HG03565 (cell line): ENCODE measurements around the gene ZNF484.
"Not testable (repeated sequence)": the region's sequence is repeated elsewhere in the genome, so short reads cannot be mapped to it uniquely, and the experiment has no call there.

Experiments
- ATAC-seq: cut with Tn5 transposase; IDR thresholded peaks from one replicate; pipeline ENCODE4 v1.9.1; 2021; ENCODE audit warnings: mild to moderate bottlenecking, moderate library complexity; ENCODE audit not compliant: unreplicated experiment

Gene ZNF484

DNA sequence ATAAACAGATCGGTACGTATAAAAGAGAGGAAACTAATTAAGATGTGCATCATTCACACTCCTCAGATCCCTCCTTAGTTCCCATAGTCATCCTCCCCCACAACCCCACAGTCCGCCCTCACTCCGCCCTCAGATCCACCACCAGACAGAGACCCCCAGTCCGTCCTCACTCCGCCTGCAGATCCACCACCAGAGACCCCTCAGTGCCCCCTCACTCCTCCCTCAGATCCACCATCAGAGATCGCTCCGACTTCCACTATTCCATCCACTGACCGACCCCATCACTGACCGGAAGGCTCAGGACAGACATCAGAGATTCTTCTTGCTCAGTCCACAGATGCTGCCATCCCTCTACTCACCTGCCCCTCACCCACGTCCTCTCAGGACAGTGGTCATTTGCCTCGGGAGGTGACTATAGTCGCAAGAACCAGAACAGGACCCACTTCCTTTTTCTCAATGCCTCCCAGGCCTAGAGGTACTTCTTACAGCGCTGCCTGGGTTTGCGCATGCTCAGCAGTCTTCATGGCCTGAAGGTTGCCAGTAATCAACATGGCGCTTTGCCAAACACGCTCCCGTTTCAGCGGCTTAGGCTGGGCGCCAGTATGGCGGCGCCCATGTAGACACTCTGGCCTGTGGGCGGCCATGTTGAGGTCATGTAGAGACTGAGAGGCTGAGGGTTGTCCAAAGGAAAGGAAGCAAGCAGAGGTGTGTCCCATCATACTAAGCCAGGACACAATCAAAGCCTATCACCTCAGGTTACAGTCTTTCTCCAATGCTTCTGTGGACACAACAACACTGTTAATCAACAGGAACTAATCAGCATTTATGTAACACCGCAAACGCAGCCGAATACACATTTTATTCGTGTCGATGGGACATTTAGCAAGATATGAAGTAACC is at the start of gene ZNF484:
ZNF484 (minus strand) TSS at position 508 of the 900 bp plus-strand sequence. CDS start 3,009 bp downstream, outside the sequence.
- ATAC-seq: peak; percentile 99

DNA sequence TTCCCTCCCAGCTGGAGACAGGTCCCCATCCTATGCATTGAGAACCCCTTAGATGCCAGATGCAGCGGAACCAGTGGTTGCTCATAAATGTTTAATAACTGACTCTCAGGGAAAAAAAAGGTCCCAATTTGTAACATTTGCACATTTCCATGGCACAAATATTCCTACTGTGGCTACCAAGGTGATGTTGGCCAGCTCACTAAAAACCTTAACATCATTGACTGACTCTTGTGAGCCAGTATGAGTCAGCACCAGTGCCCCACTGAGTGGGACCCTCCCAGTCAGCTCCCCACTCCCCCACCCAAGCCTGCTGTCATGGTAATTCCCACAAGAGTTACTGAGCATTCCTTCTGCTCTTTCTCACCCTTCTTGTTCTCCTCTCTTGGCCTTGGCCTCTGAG is 42.6 kb upstream of the ZNF484 start:
- no peak for ATAC-seq

DNA sequence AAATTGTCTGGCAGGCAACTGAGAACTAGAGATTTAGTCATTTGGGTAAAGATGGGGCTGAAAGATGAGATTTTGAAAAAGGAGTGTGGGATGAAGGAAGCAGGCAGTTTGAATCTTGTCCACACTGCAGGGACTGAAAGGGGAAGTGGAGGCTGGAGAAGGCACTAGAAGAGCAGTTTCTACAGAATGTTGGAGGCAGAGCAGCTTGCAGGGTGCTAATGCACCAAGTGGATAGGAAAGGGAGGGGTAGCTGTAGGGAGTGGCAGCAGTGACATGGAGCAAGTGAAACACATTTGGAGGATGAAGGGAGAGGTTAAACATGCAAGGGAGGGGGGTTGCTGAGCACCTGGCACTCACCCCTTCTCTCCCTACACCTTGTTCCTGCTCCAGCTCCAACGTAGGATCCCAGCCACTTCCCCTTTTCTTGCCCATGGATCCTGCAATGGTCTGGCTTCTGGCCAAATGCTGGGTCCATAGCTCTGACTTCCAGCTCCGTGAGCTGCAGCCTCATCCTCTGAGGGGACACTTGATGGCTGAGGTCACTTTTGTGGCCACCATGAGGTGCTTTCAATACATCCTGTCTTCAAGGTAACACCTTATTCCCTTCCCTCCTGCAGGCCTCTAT is 39.5 kb upstream of the ZNF484 start:
- no peak for ATAC-seq

DNA sequence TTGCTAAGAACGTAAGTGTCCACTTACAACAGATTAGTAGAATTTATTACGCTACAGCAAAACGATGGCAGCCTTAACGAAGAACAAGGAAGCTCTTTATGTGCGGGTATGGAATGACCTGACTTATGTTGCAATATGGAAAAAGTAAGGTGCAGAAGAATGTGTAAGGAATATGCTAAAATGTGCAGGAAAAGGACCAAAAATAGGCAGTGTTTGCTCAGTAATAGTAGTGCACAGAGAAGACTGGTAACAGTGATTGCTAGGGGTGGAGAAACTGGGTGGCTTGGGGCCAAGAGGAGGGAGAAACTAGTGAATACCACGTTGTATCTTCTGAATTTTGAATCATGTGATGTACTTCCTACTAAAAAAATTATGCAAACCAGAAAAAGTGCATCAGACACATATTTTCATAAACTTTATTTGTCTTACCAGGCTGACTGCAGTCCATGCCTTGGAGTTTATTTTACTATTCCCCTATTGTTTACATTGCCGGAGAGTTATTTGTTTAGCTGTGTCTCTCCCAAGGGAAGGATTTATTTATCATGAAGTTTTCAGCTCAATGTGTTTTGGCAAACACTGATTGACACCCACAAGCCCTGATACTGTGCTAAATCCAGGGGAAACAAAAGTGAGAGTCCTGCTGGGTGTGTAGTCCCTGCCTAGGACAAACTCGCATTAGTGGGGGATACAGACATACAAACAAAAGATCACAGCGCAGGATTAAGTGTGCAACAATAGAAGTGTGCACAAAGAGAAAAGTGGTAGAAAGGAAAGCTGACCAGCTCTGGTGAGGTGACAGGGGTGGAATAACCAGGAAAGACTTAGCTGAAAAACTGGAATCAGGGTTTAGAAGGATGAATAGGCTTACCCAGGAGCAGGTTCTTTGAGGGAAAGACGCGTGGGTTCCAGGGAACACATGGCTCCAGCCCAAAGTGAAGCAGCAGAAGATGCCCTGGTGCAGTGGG is 34.0 kb upstream of the ZNF484 start:
- no peak for ATAC-seq

DNA sequence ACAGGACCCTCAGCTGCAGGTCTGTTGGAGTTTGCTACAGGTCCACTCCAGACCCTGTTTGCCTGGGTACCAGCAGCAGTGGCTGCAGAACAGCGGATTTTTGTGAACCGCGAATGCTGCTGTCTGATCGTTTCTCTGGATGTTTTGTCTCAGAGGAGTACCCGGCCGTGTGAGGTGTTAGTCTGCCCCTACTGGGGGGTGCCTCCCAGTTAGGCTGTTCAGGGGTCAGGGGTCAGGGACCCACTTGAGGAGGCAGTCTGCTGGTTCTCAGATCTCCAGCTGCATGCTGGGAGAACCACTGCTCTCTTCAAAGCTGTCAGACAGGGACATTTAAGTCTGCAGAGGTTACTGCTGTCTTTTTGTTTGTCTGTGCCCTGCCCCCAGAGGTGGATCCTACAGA is 27.3 kb upstream of the ZNF484 start:
- ATAC-seq: not testable (repeated sequence)

DNA sequence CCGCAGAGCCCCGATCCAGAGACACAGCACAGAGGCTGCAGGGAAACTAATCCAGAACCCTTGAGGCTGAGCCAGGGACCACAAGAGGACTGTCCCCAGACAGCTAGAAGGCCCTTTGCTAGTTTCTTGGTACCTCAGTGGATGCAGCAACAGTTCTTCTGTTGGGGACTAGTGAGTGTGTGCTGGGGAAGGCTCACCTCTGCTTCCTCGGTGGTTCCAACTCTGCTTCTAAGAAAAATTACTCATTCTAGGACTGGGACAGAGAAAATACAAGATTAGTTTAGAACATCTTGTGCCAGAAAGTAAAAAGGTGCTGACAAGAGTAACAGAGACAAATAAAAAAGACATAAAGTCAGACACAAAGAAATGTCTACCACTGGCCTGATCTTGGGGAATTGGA is 19.5 kb upstream of the ZNF484 start:
- ATAC-seq: no peak

DNA sequence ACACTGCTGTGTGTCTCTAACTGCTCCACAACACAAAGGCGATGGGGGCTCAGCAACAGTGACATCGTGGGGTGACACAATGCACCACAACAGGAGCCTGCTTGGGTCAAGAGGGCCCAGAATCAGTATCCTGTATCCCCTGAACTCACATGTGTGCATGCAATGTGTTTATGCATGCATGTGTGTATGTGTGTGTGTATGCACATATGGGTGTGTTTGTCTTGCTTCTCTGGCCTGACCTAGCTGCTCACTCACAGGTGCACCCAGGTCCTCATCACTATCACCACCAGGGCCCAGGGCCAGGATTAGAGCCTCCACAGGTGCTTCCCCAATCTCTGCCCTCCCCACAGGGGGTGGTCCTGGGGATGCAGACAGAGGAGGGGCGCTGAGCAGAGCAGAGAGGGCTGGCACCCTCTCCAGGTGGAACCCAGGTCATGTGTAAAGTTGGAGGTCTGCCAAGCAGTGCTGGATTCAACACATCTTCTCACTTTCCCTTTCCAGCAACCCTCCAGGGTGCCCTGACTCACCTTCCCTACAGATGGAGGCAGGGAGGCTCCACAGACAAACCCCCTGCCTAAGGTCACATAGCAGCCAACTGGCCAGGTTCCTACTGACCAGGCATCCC is 18.1 kb upstream of the ZNF484 start:
- ATAC-seq: no peak

DNA sequence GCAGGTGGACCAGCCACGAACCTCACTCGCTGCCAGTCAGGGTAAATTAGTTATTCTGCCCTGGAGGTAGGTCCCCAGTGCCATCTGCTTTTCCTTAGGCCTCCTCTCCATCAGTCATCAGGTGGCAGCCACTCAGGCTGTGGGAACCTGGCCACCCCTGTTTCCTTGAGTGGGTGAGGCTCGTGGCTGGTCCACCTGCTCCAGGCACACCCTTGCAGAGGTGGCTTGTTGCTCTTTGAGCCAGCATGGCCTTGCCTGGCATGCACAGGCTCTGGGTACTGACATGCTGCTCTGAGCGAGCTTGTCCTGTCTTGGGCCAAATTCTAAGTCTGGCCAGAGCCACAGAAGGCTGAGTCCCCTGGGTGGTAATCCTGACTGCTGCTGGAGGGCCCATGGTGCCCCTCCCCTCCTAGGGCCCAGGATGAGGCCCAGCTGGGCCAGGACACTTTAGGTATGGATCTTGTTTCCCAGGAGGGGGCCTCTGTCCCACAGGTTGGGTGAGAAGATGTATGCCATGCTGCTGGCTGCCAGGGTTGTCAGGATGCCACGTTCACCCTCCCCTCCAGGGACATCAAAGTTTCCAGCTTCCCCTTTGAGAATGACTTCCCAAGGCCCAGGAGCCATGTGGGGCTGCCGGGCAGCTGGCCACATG is 17.0 kb upstream of the ZNF484 start:
- no peak for ATAC-seq

DNA sequence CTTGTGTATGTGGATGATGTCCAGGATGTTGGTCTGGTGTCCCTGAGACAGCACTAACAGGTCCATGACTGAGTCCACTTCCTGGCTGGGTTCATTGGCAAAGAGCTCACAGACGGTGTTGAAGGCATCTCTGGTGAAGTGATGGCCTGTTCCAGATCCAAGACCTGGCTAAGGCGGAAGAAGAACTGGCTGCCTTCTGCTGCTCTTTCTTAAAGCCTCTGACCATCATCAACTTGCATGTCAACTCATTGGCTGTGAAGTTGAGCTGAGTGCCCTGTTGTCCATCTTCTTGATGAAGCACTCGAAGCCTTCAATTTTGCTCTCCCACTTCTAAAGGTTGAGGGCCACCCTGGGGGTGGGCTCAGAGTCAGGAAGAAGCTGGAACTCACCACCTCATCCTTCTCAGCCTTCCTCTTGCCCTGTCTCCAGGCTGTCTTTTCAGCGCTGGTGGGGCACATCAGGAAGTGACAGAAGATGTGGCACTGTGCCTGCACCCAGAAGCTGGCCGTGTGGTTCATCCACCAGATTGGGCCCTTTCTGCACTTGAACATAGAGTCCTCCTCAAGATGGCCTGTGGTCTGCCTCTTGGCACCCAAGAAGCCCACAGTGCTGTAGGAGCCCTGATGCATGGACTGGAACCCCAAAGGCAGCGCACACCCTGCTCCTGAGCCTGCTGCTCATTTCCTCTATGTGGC is 16.2 kb upstream of the ZNF484 start:
- ATAC-seq: not testable (repeated sequence)

DNA sequence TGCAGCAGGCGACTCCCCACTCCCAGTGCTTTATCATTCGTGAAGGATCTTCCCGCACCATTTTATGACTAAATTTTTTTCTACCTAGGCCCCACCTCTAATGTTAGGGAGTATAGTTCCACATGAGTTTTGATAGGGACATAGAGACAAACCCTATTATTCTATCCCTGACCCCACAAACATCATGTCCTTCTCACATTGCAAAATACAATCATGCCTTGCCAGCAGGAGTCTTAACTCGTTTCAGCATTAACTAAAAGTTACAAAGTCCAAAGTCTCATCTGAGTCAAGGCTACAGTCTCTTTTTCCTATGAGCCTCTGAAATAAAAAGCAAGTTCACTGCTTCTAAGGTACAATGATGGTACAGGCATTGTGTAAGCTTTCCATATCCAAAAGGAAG is 14.4 kb upstream of the ZNF484 start:
- not testable (repeated sequence) for ATAC-seq

DNA sequence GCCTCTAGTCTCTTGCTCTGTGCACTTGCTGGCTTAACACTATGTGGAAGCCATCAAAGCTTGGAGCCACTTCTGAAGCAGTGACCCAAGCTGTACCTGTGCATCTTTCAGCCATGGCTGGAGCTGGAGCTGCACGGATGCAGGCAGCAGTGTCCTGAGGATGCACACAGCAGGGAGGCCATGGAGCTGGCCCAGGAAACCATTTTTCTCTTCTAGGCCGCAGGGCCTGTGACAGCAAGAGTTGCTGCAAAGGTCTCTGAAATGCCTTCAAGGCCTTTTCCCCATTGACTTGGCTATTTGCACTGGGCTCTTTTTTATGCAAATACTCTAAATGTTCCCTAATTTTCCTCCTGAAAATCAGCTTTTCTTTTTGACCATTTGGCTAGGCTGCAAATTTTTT is 12.9 kb upstream of the ZNF484 start:
- ATAC-seq: no peak

DNA sequence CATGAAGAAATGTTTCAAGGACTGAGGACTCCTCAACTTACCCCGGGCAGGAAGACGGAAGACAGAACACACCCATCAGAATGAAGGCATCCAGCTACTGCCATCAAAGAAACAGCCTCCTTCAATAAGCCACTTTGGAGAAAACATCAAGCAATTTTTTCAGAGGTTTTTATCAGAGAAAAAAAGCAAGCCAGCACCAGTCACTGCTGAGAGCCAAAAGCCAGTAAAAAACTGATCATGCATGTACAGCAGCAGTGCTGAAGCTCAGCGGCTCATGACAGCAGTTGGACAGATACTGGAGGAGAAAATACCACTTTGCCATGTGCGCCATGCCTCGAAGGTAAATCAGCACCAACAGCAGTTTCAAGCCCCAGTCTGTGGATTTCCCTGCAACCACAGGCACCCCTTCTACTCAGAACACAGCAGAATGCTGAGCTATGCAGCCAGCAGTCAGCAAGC is 10.1 kb upstream of the ZNF484 start:
- ATAC-seq: no peak

DNA sequence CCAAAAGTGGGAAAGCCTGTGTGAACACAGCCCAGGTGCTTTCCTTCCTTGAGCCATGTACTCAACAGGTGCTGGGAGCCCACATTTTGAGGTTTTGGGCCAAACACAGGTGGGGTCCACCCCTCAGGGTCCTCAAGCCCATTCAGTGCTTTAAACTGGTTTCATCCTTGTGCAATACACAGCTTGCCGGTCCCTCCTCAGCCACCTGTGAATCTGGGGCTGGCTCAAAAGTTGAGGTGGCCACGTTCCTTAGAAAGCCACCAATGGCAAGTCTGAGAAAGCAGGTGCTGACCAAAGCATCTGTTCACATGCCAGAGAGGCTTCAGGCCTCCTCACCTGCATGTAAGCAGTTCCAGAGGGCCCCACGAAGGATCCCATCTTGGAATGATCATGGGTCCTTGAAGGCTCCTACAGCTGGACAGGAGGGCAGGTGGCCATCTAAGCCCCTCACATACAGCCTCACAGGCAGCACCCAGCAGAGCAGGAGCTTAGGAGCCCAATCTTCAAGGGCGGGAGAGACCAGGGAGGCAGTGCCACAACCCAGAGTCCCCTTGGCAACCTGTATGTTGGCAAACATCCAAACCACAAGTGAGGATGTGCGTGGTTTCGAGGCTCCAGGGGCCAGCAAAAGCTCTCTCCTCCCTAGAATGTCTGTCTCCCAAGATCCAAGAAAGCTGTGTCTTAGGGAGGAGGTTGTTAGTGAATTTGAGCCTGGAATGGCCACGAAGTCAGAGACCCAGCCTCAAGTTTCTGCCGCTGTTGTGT is 9.2 kb upstream of the ZNF484 start:
- not testable (repeated sequence) for ATAC-seq

DNA sequence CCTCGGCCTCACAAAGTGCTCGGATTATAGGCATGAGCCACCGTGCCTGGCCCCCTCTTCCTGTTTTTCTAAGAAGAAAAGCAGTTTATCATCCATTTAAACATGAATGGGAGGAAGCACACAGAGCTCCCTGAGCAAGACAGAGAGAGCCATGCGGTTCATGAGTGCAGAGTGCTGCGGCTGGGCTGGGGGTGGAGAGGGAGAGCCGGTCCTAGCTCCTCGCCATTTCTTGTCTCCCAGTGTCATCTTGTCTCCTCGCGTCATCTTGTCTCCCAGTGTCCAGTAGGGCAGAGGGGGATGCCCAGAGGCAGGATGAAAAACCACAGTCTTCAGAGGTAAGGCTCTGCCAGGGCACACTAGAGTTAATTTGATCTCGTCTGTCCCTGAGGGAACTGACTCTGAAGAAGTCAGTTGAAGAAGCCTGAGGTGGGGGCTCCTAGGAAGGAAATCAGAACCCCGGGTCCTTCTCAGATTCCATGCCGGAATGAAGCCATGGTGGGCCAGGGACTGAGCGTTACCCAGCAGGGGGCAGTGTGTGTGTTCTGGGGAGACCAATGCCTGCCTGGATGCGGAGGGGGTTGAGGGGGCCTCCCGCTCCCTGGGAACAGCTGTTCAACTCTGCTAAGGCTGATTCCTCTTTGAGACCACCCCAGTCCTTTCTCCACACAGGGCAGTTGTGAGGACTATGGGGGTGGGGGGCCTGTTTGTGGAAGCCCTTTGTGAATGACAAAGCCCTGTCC is 6.0 kb upstream of the ZNF484 start:
- ATAC-seq: not testable (repeated sequence)

DNA sequence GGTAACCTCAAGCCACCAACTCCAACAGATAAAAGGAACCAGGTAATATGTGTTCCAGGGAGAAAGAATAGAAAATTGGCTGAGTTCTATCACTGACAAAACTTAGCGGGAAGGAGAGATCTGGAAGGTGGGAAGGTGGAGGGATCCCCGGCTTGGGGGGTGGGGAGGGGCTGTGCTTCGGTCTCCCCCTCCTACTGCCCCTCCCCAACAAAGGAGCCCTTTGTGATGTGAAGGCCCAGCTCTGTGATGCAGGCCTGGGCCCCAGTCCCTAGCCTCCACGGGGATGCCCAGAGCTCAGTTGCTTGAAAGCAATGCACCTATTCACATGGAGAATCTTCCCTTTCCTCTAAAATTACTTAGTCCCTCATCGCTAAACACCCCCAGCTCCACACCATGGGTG is 4.4 kb upstream of the ZNF484 start:
- no peak for ATAC-seq

DNA sequence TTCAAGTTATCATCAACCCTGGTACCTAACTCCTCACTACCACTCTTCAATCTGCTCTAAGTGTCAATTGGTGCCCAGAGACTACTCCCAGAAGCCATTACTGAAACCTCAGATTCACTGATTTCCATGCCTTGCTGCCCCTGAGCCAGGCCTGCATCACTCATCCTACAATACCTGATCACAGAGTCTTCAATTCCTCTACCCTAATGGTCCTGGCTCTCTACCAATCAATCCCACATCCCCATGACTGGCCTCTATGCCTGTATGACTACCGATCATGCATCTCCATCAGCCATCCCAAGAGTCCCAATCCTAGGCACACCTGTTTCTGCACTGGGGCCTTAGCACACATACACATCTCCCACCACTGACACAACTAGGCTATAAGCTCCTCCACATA is 2.5 kb downstream of the ZNF484 start:
- no peak for ATAC-seq

DNA sequence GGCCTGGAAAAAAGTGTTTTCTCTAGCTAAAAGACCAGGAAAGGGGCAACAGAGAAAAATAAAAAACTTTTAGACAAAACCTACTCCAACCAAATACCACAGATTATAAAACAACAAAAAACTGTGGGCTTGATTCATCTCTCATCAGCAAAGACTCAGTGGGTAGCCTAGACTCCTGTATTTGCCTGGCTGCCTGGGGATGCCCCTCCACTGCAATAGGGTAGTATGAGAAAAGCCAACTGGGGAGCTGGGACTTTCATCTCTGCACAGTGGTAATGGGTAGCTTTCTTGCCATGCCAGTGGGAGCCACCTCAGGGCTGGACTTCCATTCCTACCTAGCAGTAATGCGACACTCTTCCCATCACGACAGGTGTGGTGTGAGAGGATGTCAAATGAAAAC is 7.5 kb downstream of the ZNF484 start:
- no peak for ATAC-seq

DNA sequence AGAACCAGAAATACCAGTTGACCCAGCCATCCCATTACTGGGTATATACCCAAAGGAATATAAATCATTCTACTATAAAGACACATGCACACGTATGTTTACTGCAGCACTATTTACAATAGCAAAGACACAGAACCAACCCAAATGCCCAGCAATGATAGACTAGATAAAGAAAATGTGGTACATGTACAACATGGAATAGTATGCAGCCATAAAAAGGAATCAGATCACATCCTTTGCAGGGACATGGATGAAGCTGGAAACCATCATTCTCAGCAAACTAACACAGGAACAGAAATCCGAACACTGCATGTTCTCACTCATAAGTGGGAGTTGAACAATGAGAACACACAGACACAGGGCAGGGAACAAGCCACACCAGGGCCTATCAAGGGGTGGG is 11.2 kb downstream of the ZNF484 start:
- ATAC-seq: not testable (repeated sequence)
